Suprapubic skin (tissue), 3 donors: Measurements from ENCODE around the gene RUVBL2.

Source experiments
- CTCF ChIP-seq, 2 donors: fragments of 200-600 bp in 1 of 2; fragments of 450-650 bp in 1 of 2; sonication (generic) in 1 of 2; IDR thresholded peaks; one replicate each; pipeline ENCODE4 v1.5.1; 2016 to 2019; ENCODE audit warnings: antibody characterized with exemption in 2 of 2, mild to moderate bottlenecking in 1 of 2, moderate library complexity in 1 of 2
- EP300 ChIP-seq: sonication (generic); formaldehyde crosslinking; IDR thresholded peaks from one replicate; pipeline ENCODE4 v1.6.1; 2017; ENCODE audit warnings: antibody characterized with exemption
- POLR2A ChIP-seq, 2 donors: fragments of 450-650 bp; IDR thresholded peaks; one replicate each; pipeline ENCODE4 v1.6.1; 2017; ENCODE audit warnings: antibody characterized with exemption in 2 of 2, mild to moderate bottlenecking in 2 of 2, moderate library complexity in 2 of 2

- TF ChIP-seq CTCF (IDR thresholded peaks at IDR 0.05) (peak in 1 of 2 donors; percentile 46), EP300 (no peak), POLR2A (IDR thresholded peaks at IDR 0.05) (no peak)
Measured at GRCh38 chr19:49017666-49018351, 24.1 kb downstream of the RUVBL2 start.
